Activated gamma-delta T cell (primary cell): ENCODE results near the gene DBF4.
"Not testable (repeated sequence)": the region's sequence is repeated elsewhere in the genome, so short reads cannot be mapped to it uniquely, and the experiment has no call there.

ENCODE experiments used
- DNase-seq: peaks from one replicate; lab custom pipeline; 2025; lab: John Stamatoyannopoulos, UW
- total RNA-seq, 2 donors: gene quantifications; one replicate each; lab custom pipeline; 2026; lab: John Stamatoyannopoulos, UW

DBF4 gene, protein sequence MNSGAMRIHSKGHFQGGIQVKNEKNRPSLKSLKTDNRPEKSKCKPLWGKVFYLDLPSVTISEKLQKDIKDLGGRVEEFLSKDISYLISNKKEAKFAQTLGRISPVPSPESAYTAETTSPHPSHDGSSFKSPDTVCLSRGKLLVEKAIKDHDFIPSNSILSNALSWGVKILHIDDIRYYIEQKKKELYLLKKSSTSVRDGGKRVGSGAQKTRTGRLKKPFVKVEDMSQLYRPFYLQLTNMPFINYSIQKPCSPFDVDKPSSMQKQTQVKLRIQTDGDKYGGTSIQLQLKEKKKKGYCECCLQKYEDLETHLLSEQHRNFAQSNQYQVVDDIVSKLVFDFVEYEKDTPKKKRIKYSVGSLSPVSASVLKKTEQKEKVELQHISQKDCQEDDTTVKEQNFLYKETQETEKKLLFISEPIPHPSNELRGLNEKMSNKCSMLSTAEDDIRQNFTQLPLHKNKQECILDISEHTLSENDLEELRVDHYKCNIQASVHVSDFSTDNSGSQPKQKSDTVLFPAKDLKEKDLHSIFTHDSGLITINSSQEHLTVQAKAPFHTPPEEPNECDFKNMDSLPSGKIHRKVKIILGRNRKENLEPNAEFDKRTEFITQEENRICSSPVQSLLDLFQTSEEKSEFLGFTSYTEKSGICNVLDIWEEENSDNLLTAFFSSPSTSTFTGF
- 46.5 to 47.7 reads per million in 2 donors for total RNA-seq

DNA sequence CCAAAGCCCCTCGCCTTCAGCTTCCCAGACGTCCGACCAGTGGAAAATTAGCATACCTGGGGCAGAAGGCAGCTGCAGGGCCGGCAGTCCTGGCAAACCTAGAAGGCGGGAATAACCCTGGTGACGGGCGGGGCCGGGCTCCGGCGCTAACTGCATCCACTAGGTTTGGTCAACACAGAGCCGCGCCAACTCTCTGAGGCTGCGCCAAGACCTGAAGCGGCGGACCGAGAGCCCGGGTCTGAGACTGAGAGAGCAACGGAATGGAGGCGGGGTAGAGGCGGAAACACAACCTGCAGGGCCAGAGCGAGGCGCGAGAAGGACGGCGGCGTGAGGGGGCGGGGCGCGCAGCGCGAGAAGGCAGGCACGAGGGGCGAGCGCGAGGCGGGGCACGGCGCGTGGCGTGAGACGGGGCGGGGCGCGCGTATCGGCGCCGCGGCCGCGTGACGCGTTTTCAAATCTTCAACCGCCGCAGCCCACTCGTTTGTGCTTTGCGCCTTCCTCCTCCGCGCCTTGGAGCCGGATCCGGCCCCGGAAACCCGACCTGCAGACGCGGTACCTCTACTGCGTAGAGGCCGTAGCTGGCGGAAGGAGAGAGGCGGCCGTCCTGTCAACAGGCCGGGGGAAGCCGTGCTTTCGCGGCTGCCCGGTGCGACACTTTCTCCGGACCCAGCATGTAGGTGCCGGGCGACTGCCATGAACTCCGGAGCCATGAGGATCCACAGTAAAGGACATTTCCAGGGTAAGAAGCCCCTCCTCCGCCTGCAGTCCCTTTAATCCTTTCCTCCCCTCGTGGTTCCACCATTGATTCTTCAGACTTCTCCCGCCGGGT is at the start of gene DBF4, which contains the start of gene SLC25A40:
DBF4 (plus strand) TSS at position 454 of the 829 bp plus-strand sequence; CDS start at position 694, 240 bp downstream.
SLC25A40 (minus strand) TSS at position 321 of the 829 bp plus-strand sequence. CDS start 17,633 bp downstream, outside the sequence.
- peak; percentile 92 for DNase-seq

DNA sequence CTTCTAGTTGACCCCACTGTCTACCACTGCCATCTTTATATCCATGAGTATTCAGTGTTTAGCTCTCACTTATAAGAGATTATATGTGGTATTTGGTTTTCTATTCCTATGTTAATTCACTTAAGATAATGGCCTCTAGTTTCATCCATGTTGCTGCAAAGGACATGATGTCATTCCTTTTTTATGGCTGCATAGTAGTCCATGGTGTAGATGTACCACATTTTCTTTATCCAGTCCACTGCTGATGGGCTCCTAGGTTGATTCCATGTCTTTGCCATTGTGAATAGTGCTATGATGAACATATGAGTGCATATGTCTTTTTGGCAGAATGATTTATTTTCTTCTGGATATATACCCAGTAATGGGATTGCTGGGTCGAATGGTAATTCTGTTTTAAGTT is 47.9 kb upstream of the DBF4 start:
- DNase-seq, result not testable (repeated sequence)

DNA sequence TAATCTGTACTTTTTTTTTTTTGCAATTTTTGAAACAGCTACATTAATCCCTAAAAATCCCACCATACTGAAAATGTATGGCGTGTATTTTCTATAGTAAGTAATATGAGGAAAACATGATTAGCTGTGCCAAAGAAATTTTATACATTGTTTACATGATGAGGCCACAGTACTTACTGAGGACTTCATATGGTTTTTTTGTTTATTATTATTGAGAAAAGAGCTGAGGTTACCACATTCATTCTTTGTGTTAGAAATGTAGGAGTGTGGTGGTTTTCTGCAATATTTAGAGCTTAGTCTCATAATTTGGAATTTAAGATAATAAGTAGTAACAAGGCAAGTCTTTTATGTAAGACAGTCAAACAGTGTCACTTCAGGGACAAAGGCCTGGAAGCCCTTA is 45.2 kb upstream of the DBF4 start:
- no peak for DNase-seq

- no peak for DNase-seq
Measured at GRCh38 chr7:87833130-87833529, 43.2 kb upstream of the DBF4 start.

GRCh38 chr7:87837597-87837996 is 38.7 kb upstream of the DBF4 start:
- no peak for DNase-seq

DNA sequence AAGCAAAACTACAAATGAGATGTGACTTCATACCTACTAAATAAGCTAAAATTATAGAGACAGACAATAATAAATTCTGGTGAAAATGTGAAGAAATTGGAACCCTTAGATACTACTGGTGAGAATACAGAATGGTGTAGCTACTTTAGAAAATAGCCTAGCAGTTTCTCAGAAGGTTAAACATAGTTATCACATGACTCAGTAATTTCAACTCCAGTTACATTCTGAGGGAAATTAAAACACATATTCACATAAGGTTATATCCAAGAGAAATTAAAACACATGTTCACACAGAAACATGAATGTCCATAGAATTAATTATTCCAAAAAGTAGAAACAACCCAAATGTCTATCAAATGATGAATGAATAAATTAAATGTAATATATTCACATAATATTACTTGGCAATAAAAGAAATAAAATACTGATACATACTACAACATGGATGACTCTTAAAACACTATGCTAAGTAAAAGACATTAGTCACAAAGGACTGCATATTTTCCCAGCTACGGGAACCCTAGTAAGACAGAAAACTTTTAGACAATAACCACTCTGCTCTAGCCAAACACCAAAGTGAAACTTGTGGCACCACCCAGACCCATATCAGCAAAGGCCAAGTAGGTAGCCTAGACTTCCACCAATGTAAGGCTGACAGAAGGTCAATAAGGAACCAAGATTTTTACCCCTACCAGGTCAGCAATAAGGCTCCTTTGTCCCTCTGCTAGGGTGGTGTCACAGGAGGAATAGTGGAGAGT is 25.3 kb upstream of the DBF4 start:
- no peak for DNase-seq

DNA sequence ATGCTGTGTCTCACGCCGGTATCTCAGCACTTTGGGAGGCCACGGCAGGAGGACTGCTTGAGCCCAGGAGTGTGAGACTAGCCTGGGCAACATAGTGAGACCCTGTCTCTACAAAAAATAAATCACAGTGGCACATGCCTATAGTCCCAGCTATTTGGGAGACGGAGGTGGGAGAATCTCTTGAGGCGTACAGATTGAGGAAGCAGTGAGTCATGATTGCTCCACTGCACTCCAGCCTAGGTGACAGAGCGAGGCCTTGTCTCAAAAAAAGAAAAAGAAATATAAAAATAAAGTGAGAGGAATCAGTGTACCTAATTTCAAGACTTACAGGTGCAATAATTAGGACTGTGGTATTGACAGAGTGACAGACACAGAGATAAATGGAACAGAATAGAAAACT is 24.0 kb upstream of the DBF4 start:
- DNase-seq, result no peak

GRCh38 chr7:87853237-87853864 is 22.9 kb upstream of the DBF4 start:
- DNase-seq, result no peak

- DNase-seq, result no peak
Measured at GRCh38 chr7:87858417-87859100, 17.7 kb upstream of the DBF4 start.

DNA sequence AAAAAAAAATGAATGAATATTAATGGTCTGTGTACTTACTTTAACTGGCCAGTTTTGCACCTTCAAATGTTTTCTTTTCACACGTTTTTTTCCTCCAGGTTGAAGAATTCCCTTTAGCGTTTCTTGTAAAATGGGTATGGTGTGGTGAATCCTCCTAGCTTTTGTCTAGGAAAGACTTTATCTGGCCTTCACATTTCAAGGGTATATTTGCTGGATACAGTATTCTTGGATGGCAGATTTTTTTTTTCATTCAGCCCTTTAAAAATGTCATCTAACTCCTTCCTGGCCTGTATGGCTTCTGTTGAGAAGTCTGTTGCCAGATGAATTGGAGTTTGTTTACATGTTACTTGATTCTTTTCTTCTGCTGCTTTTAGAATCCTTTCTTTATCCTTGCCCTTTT is 10.2 kb upstream of the DBF4 start:
- no peak for DNase-seq

DNA sequence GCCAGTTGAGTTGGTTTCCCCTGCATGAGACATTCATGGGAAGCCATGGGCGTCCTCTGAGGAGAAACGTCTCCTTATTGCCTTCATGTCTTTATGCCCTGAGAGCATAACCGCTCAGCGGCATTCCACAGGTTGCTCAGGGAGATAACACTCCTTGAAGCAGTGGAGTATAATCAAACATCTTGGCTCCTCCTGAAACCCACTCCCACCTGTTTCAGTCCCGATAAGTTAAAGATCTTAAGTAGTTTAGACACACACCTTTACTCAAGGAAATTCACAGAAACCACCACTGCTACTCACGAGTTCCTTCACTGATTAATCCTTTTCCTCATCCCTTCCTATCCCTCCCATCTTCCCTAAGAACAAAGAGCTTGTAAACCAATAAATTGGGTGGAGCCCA is 9.8 kb upstream of the DBF4 start:
- DNase-seq, result not testable (repeated sequence)

DNA sequence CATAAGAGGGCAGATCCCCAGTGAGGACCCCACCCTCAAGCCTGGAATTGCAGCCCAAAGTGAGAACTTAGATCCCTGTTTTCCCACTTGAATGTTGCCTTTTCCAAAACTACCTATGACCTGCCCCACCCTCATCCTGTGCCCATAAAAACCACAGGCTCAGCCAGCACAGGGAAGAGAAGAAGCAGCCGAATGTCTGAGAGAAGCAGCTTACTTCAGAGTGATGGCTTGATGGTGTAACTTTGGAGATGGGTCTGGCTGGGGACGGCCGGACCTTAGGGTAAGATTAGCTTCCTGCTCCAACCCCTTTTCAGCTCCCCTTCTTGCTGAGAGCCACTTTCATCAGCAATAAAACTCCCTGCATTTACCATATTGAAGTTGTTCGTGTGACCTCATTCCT is 5.8 kb upstream of the DBF4 start:
- no peak for DNase-seq

DNA sequence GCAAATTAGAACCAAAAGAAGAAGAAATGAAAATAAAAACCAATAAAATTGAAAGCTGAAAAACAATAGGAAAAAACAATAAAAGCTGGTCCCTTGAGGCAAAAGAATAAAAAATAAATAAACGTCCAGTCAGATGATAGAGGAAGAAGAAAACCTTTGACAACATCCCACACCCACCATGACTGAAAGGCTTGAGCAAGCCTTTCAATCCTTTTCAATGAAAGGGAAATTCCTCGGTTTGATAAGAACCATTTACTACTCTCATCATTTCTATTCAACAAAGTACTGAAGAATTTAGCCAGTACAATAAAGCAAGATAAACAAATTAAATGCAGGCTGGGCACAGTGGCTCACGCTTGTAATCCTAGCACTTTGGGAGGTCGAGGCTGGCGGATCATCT is 3.9 kb upstream of the DBF4 start:
- no peak for DNase-seq

DNA sequence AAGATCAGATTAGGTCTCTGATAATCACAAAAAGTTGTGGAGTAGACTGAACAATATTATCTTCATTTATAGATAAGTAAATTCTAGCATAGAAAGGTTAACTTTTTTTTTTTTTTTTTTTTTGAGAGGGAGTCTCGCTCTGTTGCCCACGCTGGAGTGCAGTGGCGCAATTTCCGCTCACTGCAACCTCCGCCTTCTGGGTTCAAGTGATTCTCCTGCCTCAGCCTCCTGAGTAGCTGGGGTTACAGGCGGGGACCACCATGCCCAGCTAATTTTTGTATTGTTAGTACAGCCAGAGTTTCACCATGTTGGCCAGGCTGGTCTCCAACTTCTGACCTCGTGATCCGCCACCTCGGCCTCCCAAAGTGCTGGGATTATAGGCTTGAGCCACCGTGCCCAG is 3.0 kb upstream of the DBF4 start:
- DNase-seq, result not testable (repeated sequence)

GRCh38 chr7:87874066-87874465 is 2.2 kb upstream of the DBF4 start:
- no peak for DNase-seq

- peak; percentile 20 for DNase-seq
Measured at GRCh38 chr7:87875151-87876039, 898 bp upstream of the DBF4 start.

- no peak for DNase-seq
Measured at GRCh38 chr7:87876869-87877234, 559 bp downstream of the DBF4 start.

DNA sequence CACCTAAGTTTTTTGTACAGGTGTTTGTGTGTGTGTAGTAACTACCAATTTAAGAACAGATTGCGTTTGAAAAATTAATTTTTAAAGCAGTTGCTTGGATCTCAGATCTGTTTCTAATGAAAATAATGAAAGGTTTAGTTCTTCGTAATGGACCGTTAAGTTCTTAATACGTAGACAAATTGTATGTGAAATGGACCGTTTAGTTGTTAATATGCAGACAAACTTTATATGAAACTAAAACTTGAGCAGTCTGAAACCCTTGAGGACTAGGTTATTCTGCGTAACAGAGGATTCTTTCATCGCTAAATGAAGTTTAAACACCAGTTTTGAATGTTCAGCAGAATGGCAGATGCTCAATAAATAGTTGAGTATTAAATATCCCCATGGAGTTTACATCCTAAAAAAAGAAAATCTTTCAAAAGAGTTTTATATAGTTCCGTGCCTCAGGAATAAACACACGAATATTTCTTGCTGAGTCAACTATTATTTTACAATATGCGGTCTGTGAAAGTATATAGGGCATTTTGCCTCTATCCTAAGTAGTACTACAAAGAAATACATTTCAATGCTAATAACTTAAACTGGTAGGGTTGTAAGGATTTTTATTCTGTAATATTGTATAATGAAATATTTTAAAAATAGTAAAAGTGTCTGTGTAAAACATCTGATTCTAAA is 1.2 kb downstream of the DBF4 start:
- no peak for DNase-seq

DNA sequence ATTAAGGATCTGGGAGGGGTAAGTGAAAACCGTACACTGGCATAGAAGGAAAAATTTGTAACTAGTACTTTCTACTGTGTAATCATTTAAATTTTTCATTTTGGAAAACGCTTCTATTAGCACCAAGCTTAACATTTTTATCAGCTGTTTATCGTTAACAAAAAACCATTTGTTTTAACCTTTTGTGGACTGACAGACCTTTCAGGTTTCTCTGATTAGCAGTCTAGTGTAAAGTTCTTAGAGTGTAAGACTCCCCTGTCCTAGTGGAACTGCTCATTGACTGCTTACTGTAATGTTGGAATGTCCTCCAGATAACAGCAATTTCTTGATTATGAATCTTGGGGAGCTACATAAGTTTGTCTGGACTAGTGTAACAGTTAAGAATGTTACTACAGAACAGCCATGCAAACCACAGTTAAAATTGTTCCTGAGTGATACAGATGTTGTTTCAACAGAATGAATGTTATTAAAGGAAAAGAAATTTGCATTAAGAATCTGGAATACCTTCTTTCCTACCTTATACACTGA is 2.0 kb downstream of the DBF4 start:
- DNase-seq, result no peak
